OCI-LY7 (cell line): ENCODE results near the gene TTC7B. TPM values are rescaled to one million over a fixed set of nuclear protein-coding genes. Genes with fewer than 3 reads are reported as not detected.

Experiments
- BruUV-seq: library from RNA; stranded (reverse); fragments of 400-500 nt; replicated peaks from 2 replicates; lab custom pipeline; 2021; lab: Mats Ljungman, UMichigan
- CTCF ChIA-PET: fragments of 300-600 bp; sonication (Branson Sonifier 250); formaldehyde crosslinking; loops from one replicate; lab custom pipeline; 2022; ENCODE audit warnings: antibody characterized with exemption; ENCODE audit not compliant: unreplicated experiment; lab: Charles Lee
- POLR2A ChIA-PET: fragments of 300-600 bp; sonication (Branson Sonifier 250); formaldehyde crosslinking; loops from one replicate; lab custom pipeline; 2022; ENCODE audit warnings: antibody characterized with exemption; lab: Charles Lee
- DNase-seq: peaks from one replicate; pipeline ENCODE4 v3.0.0-alpha.2; 2015; ENCODE audit warnings: low spot score
- H2AFZ ChIP-seq: fragments of 200-600 bp; sonication (generic), shearing (Covaris generic); 2 replicates; pipeline ENCODE4 v1.6.1; 2014; ENCODE audit warnings: mild to moderate bottlenecking, antibody characterized with exemption, low read length, moderate library complexity
- H3K27ac ChIP-seq: fragments of 200-600 bp; sonication (generic); 2 replicates; pipeline ENCODE4 v1.5.1; 2014; ENCODE audit warnings: mixed run types, low read depth, mild to moderate bottlenecking, moderate library complexity, low read length, inconsistent platforms; ENCODE audit not compliant: poor library complexity, severe bottlenecking
- H3K36me3 ChIP-seq: fragments of 200-600 bp; sonication (generic); 2 replicates; pipeline ENCODE4 v1.6.1; 2014; ENCODE audit warnings: mild to moderate bottlenecking, antibody characterized with exemption, low read length, moderate library complexity, mixed read lengths; ENCODE audit not compliant: insufficient read depth
- H3K4me1 ChIP-seq: fragments of 200-600 bp; sonication (generic); 2 replicates; pipeline ENCODE4 v1.5.1; 2014; ENCODE audit warnings: mild to moderate bottlenecking, low read length; ENCODE audit not compliant: insufficient read depth, poor library complexity, severe bottlenecking
- H3K4me2 ChIP-seq: fragments of 200-600 bp; sonication (generic); 2 replicates; pipeline ENCODE4 v1.6.1; 2014; ENCODE audit warnings: mild to moderate bottlenecking, low read length
- H3K4me3 ChIP-seq: fragments of 200-600 bp; sonication (generic); 2 replicates; pipeline ENCODE4 v1.5.1; 2014; ENCODE audit warnings: mild to moderate bottlenecking, low read depth, low read length; ENCODE audit not compliant: poor library complexity, severe bottlenecking
- H3K79me2 ChIP-seq: fragments of 200-600 bp; sonication (generic); 2 replicates; pipeline ENCODE4 v1.6.1; 2016; ENCODE audit warnings: low read depth, mild to moderate bottlenecking, low read length, moderate library complexity, mixed read lengths; ENCODE audit not compliant: insufficient read depth
- H3K9me2 ChIP-seq: fragments of 200-600 bp; sonication (generic); 2 replicates; pipeline ENCODE4 v1.6.1; 2016; ENCODE audit warnings: mild to moderate bottlenecking, low read length, mixed read lengths; ENCODE audit not compliant: insufficient read depth
- H3K9me3 ChIP-seq: fragments of 200-600 bp; sonication (generic); 2 replicates; pipeline ENCODE4 v1.6.1; 2014; ENCODE audit warnings: mild to moderate bottlenecking, mixed run types, low read length, mixed read lengths
- H4K20me1 ChIP-seq: fragments of 200-600 bp; sonication (generic); 2 replicates; pipeline ENCODE4 v1.6.1; 2014; ENCODE audit warnings: mild to moderate bottlenecking, antibody characterized with exemption, low read length, moderate library complexity, mixed read lengths; ENCODE audit not compliant: insufficient read depth
- EZH2phosphoT487 ChIP-seq: fragments of 200-600 bp; sonication (generic); IDR thresholded peaks from 2 replicates; pipeline ENCODE4 v1.6.1; 2018; ENCODE audit warnings: low read depth, borderline replicate concordance, mild to moderate bottlenecking, mixed run types, antibody characterized with exemption, low read length, moderate library complexity, mixed read lengths
- intact Hi-C: fragments of 100-400 bp; cut with micrococcal nuclease; formaldehyde crosslinking; loops from one replicate; pipeline ENCODE4 v1.10.0; 2022; ENCODE audit not compliant: unreplicated experiment
- total RNA-seq, 2 experiments: library from RNA; depleted of rRNA in 1 of 2; stranded (reverse); fragments of >200 nt in 1 of 2; shearing (Covaris generic) in 1 of 2; gene quantifications; 2 replicates each; pipeline ENCODE4 v1.2.3, GENCODE V29; 2014 to 2022
- TF ChIP-seq, protein P1 (sequence below): fragments of 200-600 bp; sonication (generic); conservative IDR thresholded peaks from 2 replicates; pipeline ENCODE4 v1.5.1; 2014; ENCODE audit warnings: mild to moderate bottlenecking, antibody characterized with exemption, low read length, moderate library complexity, mixed read lengths

TTC7B gene
- total RNA-seq, 2 experiments from 2014 or later, result 0.19 to 0.51 TPM

DNA sequence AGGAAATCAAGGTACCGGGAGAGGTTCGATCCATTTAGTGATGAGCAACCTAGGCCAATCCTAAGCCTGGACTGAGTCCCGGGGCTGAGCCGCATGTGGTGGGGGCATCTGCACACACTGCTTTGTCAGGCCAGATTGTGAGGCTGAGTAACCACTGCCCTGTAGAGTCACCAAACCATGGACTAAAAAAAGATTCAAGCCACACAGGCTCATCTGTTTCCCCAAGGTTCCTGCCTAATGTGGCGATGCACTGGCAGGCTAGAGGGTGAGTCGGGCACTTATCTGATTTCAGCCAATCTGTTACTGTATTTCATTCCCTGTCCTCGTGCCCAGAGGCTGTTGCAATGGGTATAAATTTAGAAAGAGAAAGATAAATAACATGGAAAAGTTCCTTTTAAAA is 140.8 kb downstream of the TTC7B start:
- H3K4me3 ChIP-seq, result no peak overlapping the region
- no peak overlapping the region for H3K4me2 ChIP-seq
- no peaks in the 10 kb centered on the region for H3K9me3 ChIP-seq
- H4K20me1 ChIP-seq, result no peaks in the 10 kb centered on the region
- H3K9me2 ChIP-seq, result no peaks in the 10 kb centered on the region
- BruUV-seq, result no TSS peak
- no peaks in the 10 kb centered on the region for H3K36me3 ChIP-seq
- no peak overlapping the region for H3K27ac ChIP-seq
- H3K79me2 ChIP-seq, result no peaks in the 10 kb centered on the region
- DNase-seq, result no peak
- ChIA-PET CTCF (no interaction called here), POLR2A (no interaction called here)
- H3K4me1 ChIP-seq, result peaks cover 13% of the 10 kb centered on the region
- intact Hi-C loops, result no loop called here
- no peak for TF ChIP-seq EZH2phosphoT487
- TF ChIP-seq, protein P1, sequence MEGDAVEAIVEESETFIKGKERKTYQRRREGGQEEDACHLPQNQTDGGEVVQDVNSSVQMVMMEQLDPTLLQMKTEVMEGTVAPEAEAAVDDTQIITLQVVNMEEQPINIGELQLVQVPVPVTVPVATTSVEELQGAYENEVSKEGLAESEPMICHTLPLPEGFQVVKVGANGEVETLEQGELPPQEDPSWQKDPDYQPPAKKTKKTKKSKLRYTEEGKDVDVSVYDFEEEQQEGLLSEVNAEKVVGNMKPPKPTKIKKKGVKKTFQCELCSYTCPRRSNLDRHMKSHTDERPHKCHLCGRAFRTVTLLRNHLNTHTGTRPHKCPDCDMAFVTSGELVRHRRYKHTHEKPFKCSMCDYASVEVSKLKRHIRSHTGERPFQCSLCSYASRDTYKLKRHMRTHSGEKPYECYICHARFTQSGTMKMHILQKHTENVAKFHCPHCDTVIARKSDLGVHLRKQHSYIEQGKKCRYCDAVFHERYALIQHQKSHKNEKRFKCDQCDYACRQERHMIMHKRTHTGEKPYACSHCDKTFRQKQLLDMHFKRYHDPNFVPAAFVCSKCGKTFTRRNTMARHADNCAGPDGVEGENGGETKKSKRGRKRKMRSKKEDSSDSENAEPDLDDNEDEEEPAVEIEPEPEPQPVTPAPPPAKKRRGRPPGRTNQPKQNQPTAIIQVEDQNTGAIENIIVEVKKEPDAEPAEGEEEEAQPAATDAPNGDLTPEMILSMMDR, result no peak
- H2AFZ ChIP-seq, result no peak overlapping the region

DNA sequence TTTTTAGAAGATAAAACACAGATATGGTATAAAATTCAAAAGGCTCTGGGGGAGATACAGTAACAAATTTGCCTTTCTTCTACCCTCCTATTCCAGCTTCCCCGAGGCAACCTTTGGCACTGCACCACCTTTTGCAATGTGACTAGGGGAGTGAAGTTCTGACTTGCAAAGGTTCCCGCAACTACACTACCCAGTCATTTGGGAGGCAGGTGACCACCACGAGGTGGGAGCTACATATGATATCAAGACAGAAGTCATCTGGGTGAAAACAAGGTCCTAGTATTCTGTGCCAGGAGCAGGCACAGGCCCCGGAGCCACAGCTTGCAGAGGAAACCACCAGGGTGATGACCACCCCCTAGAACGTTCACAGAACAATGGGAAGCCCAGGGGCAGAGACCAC is 141.5 kb downstream of the TTC7B start:
- Histone ChIP-seq H3K27ac (no peak overlapping the region), H4K20me1 (no peaks in the 10 kb centered on the region), H3K4me2 (no peak overlapping the region), H3K9me3 (no peaks in the 10 kb centered on the region), H3K79me2 (no peaks in the 10 kb centered on the region), H2AFZ (no peak overlapping the region), H3K9me2 (no peaks in the 10 kb centered on the region), H3K4me3 (no peak overlapping the region), H3K36me3 (no peaks in the 10 kb centered on the region), H3K4me1 (peaks cover 13% of the 10 kb centered on the region)
- no TSS peak for BruUV-seq
- CTCF ChIA-PET, result interaction anchor here (0.6 kb wide), 1 partner anchor 519 kb away, joined by 3 read pairs; no protein-coding TSS in a partner anchor
- TF ChIP-seq EZH2phosphoT487, result no peak
- TF ChIP-seq, protein P1, result no peak
- POLR2A ChIA-PET, result interaction anchor here (0.8 kb wide), 1 partner anchor 373 kb away, joined by 3 read pairs; no protein-coding TSS in a partner anchor
- intact Hi-C loops, result no loop called here
- DNase-seq, result no peak

DNA sequence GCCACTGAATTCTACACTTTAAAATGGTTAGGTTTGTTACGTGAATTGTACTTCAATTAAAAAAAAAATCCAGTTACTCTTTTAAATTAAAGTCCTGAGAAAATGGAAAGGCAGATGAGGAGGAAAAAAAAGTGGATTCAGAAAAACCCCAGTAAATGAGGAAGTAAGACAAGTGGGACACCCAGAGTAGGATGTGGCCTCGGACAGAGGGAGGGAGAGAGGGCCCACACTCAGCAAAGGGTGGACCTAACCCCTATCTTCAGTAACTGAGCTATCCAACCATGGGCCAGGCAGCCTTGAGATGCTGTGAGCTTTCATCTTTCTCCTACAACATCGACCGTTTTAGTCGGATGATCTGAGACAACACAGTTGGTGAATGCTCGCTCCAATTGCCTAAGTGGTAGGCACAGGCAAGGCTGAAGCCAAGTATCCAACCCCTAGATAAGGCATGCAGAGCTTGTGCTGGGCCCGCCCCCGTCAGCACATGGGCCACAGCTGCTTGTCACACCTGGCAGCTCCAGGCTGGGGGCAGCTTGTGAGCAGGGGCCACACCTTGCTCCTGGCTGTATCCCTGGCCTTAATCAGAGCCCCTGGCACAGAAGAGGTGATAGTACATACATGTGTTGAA is 142.1 kb downstream of the TTC7B start:
- H3K4me2 ChIP-seq, result no peak overlapping the region
- ChIA-PET CTCF (interaction anchor here (0.6 kb wide), 1 partner anchor 520 kb away, joined by 3 read pairs; no protein-coding TSS in a partner anchor), POLR2A (interaction anchor here (0.8 kb wide), 1 partner anchor 373 kb away, joined by 3 read pairs; no protein-coding TSS in a partner anchor)
- H3K9me3 ChIP-seq, result no peaks in the 10 kb centered on the region; the same call in 1 of the 2 replicates
- no peak for DNase-seq
- H3K4me3 ChIP-seq, result no peak overlapping the region
- H3K36me3 ChIP-seq, result no peaks in the 10 kb centered on the region
- H3K27ac ChIP-seq, result no peak overlapping the region
- no peak overlapping the region for H2AFZ ChIP-seq
- BruUV-seq, result no TSS peak
- TF ChIP-seq EZH2phosphoT487, result no peak
- TF ChIP-seq, protein P1, result no peak
- no peaks in the 10 kb centered on the region for H3K79me2 ChIP-seq
- peaks cover 13% of the 10 kb centered on the region for H3K4me1 ChIP-seq
- intact Hi-C loops, result no loop called here
- no peaks in the 10 kb centered on the region for H4K20me1 ChIP-seq
- no peaks in the 10 kb centered on the region for H3K9me2 ChIP-seq
